H9 (cell line): Measurements from ENCODE around the gene VSX1. TPM values are rescaled to one million over a fixed set of nuclear protein-coding genes. Genes with fewer than 3 reads are reported as not detected.

ENCODE experiments used
- DNase-seq: peaks from one replicate; pipeline ENCODE4 v3.0.0-alpha.2; 2017
- H2AFZ ChIP-seq: one replicate; pipeline ENCODE4 v1.6.1; 2013; ENCODE audit warnings: mild to moderate bottlenecking, low read length, control low read depth, moderate library complexity
- H2AK5ac ChIP-seq: 2 replicates; pipeline ENCODE4 v1.6.1; 2013; ENCODE audit warnings: low read length, control low read depth, mixed read lengths; ENCODE audit not compliant: insufficient read length
- H2BK120ac ChIP-seq: one replicate; pipeline ENCODE4 v1.6.1; 2013; ENCODE audit warnings: low read depth, mild to moderate bottlenecking, low read length, control low read depth, inconsistent platforms; ENCODE audit not compliant: poor library complexity, severe bottlenecking
- H2BK12ac ChIP-seq: 2 replicates; pipeline ENCODE4 v1.6.1; 2013; ENCODE audit warnings: low read length, control low read depth, mixed read lengths, low read depth; ENCODE audit not compliant: insufficient read length
- H2BK15ac ChIP-seq: 2 replicates; pipeline ENCODE4 v1.6.1; 2013; ENCODE audit warnings: low read depth, low read length, control low read depth
- H2BK20ac ChIP-seq: one replicate; pipeline ENCODE4 v1.6.1; 2013; ENCODE audit warnings: low read depth, mild to moderate bottlenecking, low read length, control low read depth, inconsistent platforms; ENCODE audit not compliant: poor library complexity, severe bottlenecking
- H2BK5ac ChIP-seq: 2 replicates; pipeline ENCODE4 v1.6.1; 2013; ENCODE audit warnings: low read length, control low read depth, mixed read lengths; ENCODE audit not compliant: insufficient read length
- H3K14ac ChIP-seq: 2 replicates; pipeline ENCODE4 v1.6.1; 2013; ENCODE audit warnings: low read length, control low read depth; ENCODE audit not compliant: insufficient read depth
- H3K18ac ChIP-seq: 2 replicates; pipeline ENCODE4 v1.6.1; 2013; ENCODE audit warnings: low read depth, mild to moderate bottlenecking, mixed read lengths, low read length, control low read depth; ENCODE audit not compliant: insufficient read length
- H3K23ac ChIP-seq: 2 replicates; pipeline ENCODE4 v1.6.1; 2013; ENCODE audit warnings: low read length, control low read depth, mixed read lengths, low read depth; ENCODE audit not compliant: insufficient read length
- H3K23me2 ChIP-seq: 2 replicates; pipeline ENCODE4 v1.6.1; 2013; ENCODE audit warnings: low read depth, mild to moderate bottlenecking, mixed read lengths, low read length, control low read depth; ENCODE audit not compliant: insufficient read length, poor library complexity, severe bottlenecking
- H3K27ac ChIP-seq: 2 replicates; pipeline ENCODE4 v1.5.1; 2013; ENCODE audit warnings: low read length, control low read depth, mixed read lengths, low read depth; ENCODE audit not compliant: insufficient read length
- H3K27me3 ChIP-seq: 2 replicates; pipeline ENCODE4 v1.6.1; 2013; ENCODE audit warnings: low read length, control low read depth, inconsistent platforms; ENCODE audit not compliant: insufficient read depth
- H3K4ac ChIP-seq: 2 replicates; pipeline ENCODE4 v1.6.1; 2013; ENCODE audit warnings: low read depth, mild to moderate bottlenecking, control low read depth, inconsistent platforms, low read length, moderate library complexity
- H3K4me1 ChIP-seq: 2 replicates; pipeline ENCODE4 v1.6.1; 2013; ENCODE audit warnings: low read length, control low read depth, inconsistent platforms; ENCODE audit not compliant: insufficient read depth
- H3K4me2 ChIP-seq: 2 replicates; pipeline ENCODE4 v1.6.1; 2013; ENCODE audit warnings: low read length, control low read depth, mixed read lengths; ENCODE audit not compliant: insufficient read length, insufficient read depth
- H3K56ac ChIP-seq: 2 replicates; pipeline ENCODE4 v1.6.1; 2013; ENCODE audit warnings: low read depth, mild to moderate bottlenecking, mixed read lengths, low read length, control low read depth; ENCODE audit not compliant: insufficient read length
- H3K79me1 ChIP-seq: 2 replicates; pipeline ENCODE4 v1.6.1; 2013; ENCODE audit warnings: low read depth, mild to moderate bottlenecking, moderate library complexity, low read length, control low read depth, inconsistent platforms; ENCODE audit not compliant: insufficient read depth, poor library complexity, severe bottlenecking
- H3K79me2 ChIP-seq: 2 replicates; pipeline ENCODE4 v1.6.1; 2013; ENCODE audit warnings: low read length, control low read depth, inconsistent platforms; ENCODE audit not compliant: insufficient read depth
- H3K9ac ChIP-seq: 2 replicates; pipeline ENCODE4 v1.6.1; 2013; ENCODE audit warnings: low read length, control low read depth, mixed read lengths; ENCODE audit not compliant: insufficient read length; ENCODE audit errors: extremely low read depth
- H3K9me3 ChIP-seq: one replicate; pipeline ENCODE4 v1.6.1; 2013; ENCODE audit warnings: low read depth, low read length, inconsistent platforms; ENCODE audit not compliant: control insufficient read depth
- H3T11ph ChIP-seq: one replicate; pipeline ENCODE4 v1.6.1; 2013; ENCODE audit warnings: mild to moderate bottlenecking, low read length, control low read depth, inconsistent platforms
- H4K20me1 ChIP-seq: one replicate; pipeline ENCODE4 v1.6.1; 2013; ENCODE audit not compliant: control insufficient read depth, insufficient read length, insufficient read depth
- H4K5ac ChIP-seq: 2 replicates; pipeline ENCODE4 v1.6.1; 2013; ENCODE audit warnings: low read depth, mild to moderate bottlenecking, mixed read lengths, low read length, control low read depth; ENCODE audit not compliant: insufficient read length
- H4K8ac ChIP-seq: replicated peaks from 2 replicates; pipeline ENCODE4 v1.6.1; 2013; ENCODE audit warnings: low read length, control low read depth, mixed read lengths, low read depth; ENCODE audit not compliant: insufficient read length
- H4K91ac ChIP-seq: 2 replicates; pipeline ENCODE4 v1.6.1; 2013; ENCODE audit warnings: low read depth, mild to moderate bottlenecking, moderate library complexity, mixed read lengths, low read length, control low read depth; ENCODE audit not compliant: insufficient read length
- H3K27ac Mint-ChIP-seq, 3 experiments: 2 replicates in 2 of 3; 3 replicates in 1 of 3; pipeline ENCODE4 v1.8.0; 2020 to 2021; ENCODE audit warnings: mixed read lengths in 3 of 3, mild to moderate bottlenecking in 1 of 3, moderate library complexity in 1 of 3
- H3K27me3 Mint-ChIP-seq: 2 replicates; pipeline ENCODE4 v1.8.0; 2021; ENCODE audit warnings: low read depth, mild to moderate bottlenecking, moderate library complexity, mixed read lengths
- H3K36me3 Mint-ChIP-seq, 3 experiments: 2 replicates in 2 of 3; 3 replicates in 1 of 3; pipeline ENCODE4 v1.8.0; 2020 to 2021; ENCODE audit warnings: low read depth in 3 of 3, mixed read lengths in 3 of 3; ENCODE audit not compliant: insufficient read depth in 1 of 3
- H3K4me1 Mint-ChIP-seq, 2 experiments: 2 replicates each; pipeline ENCODE4 v1.8.0; 2020; ENCODE audit warnings: mixed read lengths in 2 of 2
- H3K4me3 Mint-ChIP-seq, 2 experiments: 2 replicates in 1 of 2; 3 replicates in 1 of 2; pipeline ENCODE4 v1.8.0; 2020 to 2021; ENCODE audit warnings: mild to moderate bottlenecking in 2 of 2, mixed read lengths in 2 of 2, moderate library complexity in 1 of 2
- H3K9me3 Mint-ChIP-seq, 2 experiments: 2 replicates in 1 of 2; 3 replicates in 1 of 2; pipeline ENCODE4 v1.8.0; 2020; ENCODE audit warnings: mild to moderate bottlenecking in 2 of 2, mixed read lengths in 2 of 2, moderate library complexity in 1 of 2
- WGBS: extraction: QIAGEN DNeasy Blood & Tissue Kit; methylation state at CpG from one replicate; pipeline ENCODE4 v1.1.7; 2013; ENCODE audit warnings: missing lambda C conversion rate, low lambda C conversion rate, mixed read lengths; ENCODE audit not compliant: insufficient read length; ENCODE audit errors: extremely low coverage; 5-methylcytosine and 5-hydroxymethylcytosine counted together
- total RNA-seq: library from RNA; stranded (reverse); gene quantifications from 2 replicates; pipeline ENCODE4 v1.2.1, GENCODE V29; 2021
- TF ChIP-seq, protein P1 (sequence below): fragments of 200-600 bp; sonication (generic); conservative IDR thresholded peaks from 3 replicates; pipeline ENCODE4 v1.8.0; 2021; ENCODE audit warnings: antibody characterized with exemption, mild to moderate bottlenecking

VSX1 gene
- total RNA-seq, 1 experiment from 2014 or later, result not detected

DNA sequence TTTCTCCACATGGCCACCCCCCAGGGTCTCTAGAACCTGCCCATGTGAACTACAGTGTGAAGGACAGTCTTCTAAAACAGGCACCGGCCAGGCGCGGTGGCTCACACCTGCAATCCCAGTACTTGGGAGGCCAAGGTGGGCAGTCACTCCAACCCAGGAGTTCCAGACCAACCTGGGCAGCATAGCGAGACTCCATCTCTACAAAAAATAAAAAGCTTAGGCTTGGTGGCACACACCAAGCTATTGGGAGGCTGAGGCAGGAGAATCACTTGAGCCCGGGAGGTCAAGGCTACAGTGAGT lies 37.7 kb downstream of the VSX1 start:
- Histone ChIP-seq H3K4me2 (no peak overlapping the region), H3K79me2 (no peaks in the 10 kb centered on the region), H3K79me1 (no peaks in the 10 kb centered on the region), H3K9ac (no peak overlapping the region), H2AFZ (no peak overlapping the region), H4K5ac (no peak overlapping the region), H3K23me2 (no peaks in the 10 kb centered on the region), H3K14ac (no peak overlapping the region), H2AK5ac (no peak overlapping the region), H3K27ac (no peak overlapping the region), H4K20me1 (no peaks in the 10 kb centered on the region), H3K27me3 (no peaks in the 10 kb centered on the region; the same call in 1 of the 2 replicates), H2BK20ac (no peak overlapping the region), H2BK15ac (no peak overlapping the region), H4K8ac (no peak overlapping the region), H3K4ac (no peak overlapping the region), H3K4me1 (peaks cover 2% of the 10 kb centered on the region; the same call in 1 of the 2 replicates), H3K18ac (no peak overlapping the region), H3K23ac (no peak overlapping the region), H4K91ac (no peak overlapping the region), H2BK120ac (no peak overlapping the region), H2BK12ac (no peak overlapping the region), H3K9me3 (no peaks in the 10 kb centered on the region), H3T11ph (no peak overlapping the region), H3K56ac (no peak overlapping the region), H2BK5ac (no peak overlapping the region)
- peaks cover 2% of the 10 kb centered on the region in 2 experiments; a peak in 1 of 4 replicates for H3K4me1 Mint-ChIP-seq
- H3K4me3 Mint-ChIP-seq, result no peak overlapping the region
- TF ChIP-seq, protein P1, sequence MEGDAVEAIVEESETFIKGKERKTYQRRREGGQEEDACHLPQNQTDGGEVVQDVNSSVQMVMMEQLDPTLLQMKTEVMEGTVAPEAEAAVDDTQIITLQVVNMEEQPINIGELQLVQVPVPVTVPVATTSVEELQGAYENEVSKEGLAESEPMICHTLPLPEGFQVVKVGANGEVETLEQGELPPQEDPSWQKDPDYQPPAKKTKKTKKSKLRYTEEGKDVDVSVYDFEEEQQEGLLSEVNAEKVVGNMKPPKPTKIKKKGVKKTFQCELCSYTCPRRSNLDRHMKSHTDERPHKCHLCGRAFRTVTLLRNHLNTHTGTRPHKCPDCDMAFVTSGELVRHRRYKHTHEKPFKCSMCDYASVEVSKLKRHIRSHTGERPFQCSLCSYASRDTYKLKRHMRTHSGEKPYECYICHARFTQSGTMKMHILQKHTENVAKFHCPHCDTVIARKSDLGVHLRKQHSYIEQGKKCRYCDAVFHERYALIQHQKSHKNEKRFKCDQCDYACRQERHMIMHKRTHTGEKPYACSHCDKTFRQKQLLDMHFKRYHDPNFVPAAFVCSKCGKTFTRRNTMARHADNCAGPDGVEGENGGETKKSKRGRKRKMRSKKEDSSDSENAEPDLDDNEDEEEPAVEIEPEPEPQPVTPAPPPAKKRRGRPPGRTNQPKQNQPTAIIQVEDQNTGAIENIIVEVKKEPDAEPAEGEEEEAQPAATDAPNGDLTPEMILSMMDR, result no peak
- DNase-seq, result no peak
- H3K27me3 Mint-ChIP-seq, result peaks cover 4% of the 10 kb centered on the region
- H3K27ac Mint-ChIP-seq, result no peak overlapping the region; a peak in 1 of 7 replicates
- no peaks in the 10 kb centered on the region for H3K36me3 Mint-ChIP-seq
- no peaks in the 10 kb centered on the region for H3K9me3 Mint-ChIP-seq
- no CpG with 5 or more reads among the region's 5 CpGs for WGBS
